K562 (cell line): Measurements from ENCODE around the gene LLCFC1. TPM values are rescaled to one million over a fixed set of nuclear protein-coding genes. Genes with fewer than 3 reads are reported as not detected.

Experiments used
- ATAC-seq: fragments of 200-7000 bp; cut with Tn5 transposase; 3 replicates; pipeline ENCODE4 v1.9.1; 2020; ENCODE audit warnings: moderate library complexity
- BruUV-seq: library from RNA; stranded (reverse); fragments of 400-500 nt; replicated peaks from 2 replicates; lab custom pipeline; 2021; lab: Mats Ljungman, UMichigan
- CTCF ChIA-PET: fragments of 300-600 bp; formaldehyde crosslinking; extraction: SDS; loops from one replicate; lab custom pipeline; 2021; ENCODE audit warnings: low intra/inter-chr PET ratio; lab: Yijun Ruan, JAX
- POLR2A ChIA-PET: fragments of 300-600, 350-650 bp; sonication (Branson Sonifier 250); formaldehyde crosslinking; extraction: SDS; loops from one replicate; lab custom pipeline; 2021; ENCODE audit warnings: antibody characterized with exemption, inconsistent platforms; lab: Yijun Ruan, JAX
- DNase-seq, 4 experiments: peaks; one replicate each; pipeline versions ENCODE4 v3.0.0 to v3.0.0-alpha.2; 2011 to 2018; ENCODE audit warnings: low spot score in 3 of 4, mixed read lengths in 3 of 4; ENCODE audit errors: extremely low read depth in 1 of 4
- FAIRE-seq: peaks from 2 replicates; lab custom pipeline; 2011; peaks lifted over from hg19 to GRCh38; lab: Jason Lieb, UNC
- H2AFZ ChIP-seq: 2 replicates; pipeline ENCODE4 v1.6.0; 2011; ENCODE audit warnings: low read depth, low read length, control low read depth, inconsistent platforms
- H3K27ac ChIP-seq: fragments of 200-600 bp; 3 replicates; pipeline ENCODE4 v1.8.0; 2011; ENCODE audit warnings: low read depth, mild to moderate bottlenecking, control low read depth, inconsistent platforms, low read length, moderate library complexity, mixed read lengths; ENCODE audit errors: extremely low read depth
- H3K27me3 ChIP-seq, 2 experiments: fragments of 300-600 bp in 1 of 2; 2 replicates in 1 of 2; 3 replicates in 1 of 2; pipeline versions ENCODE4 v1.6.0 to v1.8.0; 2011; ENCODE audit warnings: inconsistent platforms in 2 of 2, low read length in 2 of 2, mild to moderate bottlenecking in 1 of 2, mixed read lengths in 1 of 2, moderate library complexity in 1 of 2; ENCODE audit not compliant: control insufficient read depth in 2 of 2, insufficient read depth in 2 of 2
- H3K36me3 ChIP-seq: fragments of 300-600 bp; 3 replicates; pipeline ENCODE4 v1.8.0; 2011; ENCODE audit warnings: mild to moderate bottlenecking, low read length, inconsistent platforms; ENCODE audit not compliant: control insufficient read depth, insufficient read depth
- H3K4me1 ChIP-seq, 2 experiments: fragments of 200-600 bp in 1 of 2; replicated peaks in 1 of 2; 2 replicates in 1 of 2; 3 replicates in 1 of 2; pipeline versions ENCODE4 v1.5.1 to v1.8.0; 2011; ENCODE audit warnings: inconsistent platforms in 2 of 2, low read length in 2 of 2, mild to moderate bottlenecking in 1 of 2, mixed read lengths in 1 of 2, moderate library complexity in 1 of 2; ENCODE audit not compliant: control insufficient read depth in 2 of 2, insufficient read depth in 2 of 2
- H3K4me2 ChIP-seq: 2 replicates; pipeline ENCODE4 v1.6.1; 2011; ENCODE audit warnings: low read length, control low read depth, inconsistent platforms, mixed read lengths; ENCODE audit not compliant: insufficient read depth
- H3K4me3 ChIP-seq: fragments of 200-600 bp; sonication (generic), shearing (Covaris generic); 2 replicates; pipeline ENCODE4 v1.5.1; 2016; ENCODE audit warnings: control low read depth, inconsistent platforms
- H3K79me2 ChIP-seq: fragments of 200-600 bp; 3 replicates; pipeline ENCODE4 v1.8.0; 2011; ENCODE audit warnings: low read length, inconsistent platforms; ENCODE audit not compliant: control insufficient read depth, insufficient read depth
- H3K9ac ChIP-seq, 2 experiments: 2 replicates each; pipeline versions ENCODE4 v1.6.0 to v1.6.1; 2011; ENCODE audit warnings: low read depth in 2 of 2, low read length in 2 of 2, control low read depth in 1 of 2, inconsistent platforms in 1 of 2, mild to moderate bottlenecking in 1 of 2, mixed read lengths in 1 of 2; ENCODE audit not compliant: insufficient read depth in 1 of 2
- H3K9me1 ChIP-seq: one replicate; pipeline ENCODE4 v1.6.0; 2011; ENCODE audit warnings: inconsistent platforms, mild to moderate bottlenecking, low read length, moderate library complexity; ENCODE audit not compliant: control insufficient read depth, insufficient read depth
- H3K9me3 ChIP-seq: replicated peaks from 2 replicates; pipeline ENCODE4 v1.5.1; 2011; ENCODE audit warnings: low read depth, low read length, inconsistent platforms; ENCODE audit not compliant: control insufficient read depth, insufficient read depth
- H4K20me1 ChIP-seq: replicated peaks from 2 replicates; pipeline ENCODE4 v1.6.1; 2011; ENCODE audit warnings: low read length, inconsistent platforms, mixed read lengths; ENCODE audit not compliant: control insufficient read depth, insufficient read depth
- HCFC1 ChIP-seq: IDR thresholded peaks from 2 replicates; pipeline ENCODE4 v1.6.1; 2012; ENCODE audit warnings: low read depth, low read length, improper control_type of control experiment
- NFE2L1 ChIP-seq: fragments of 450-650 bp; IDR thresholded peaks from 2 replicates; pipeline ENCODE4 v1.6.1; 2016; ENCODE audit warnings: missing genetic modification characterization, low read depth, mild to moderate bottlenecking, missing compliant biosample characterization, moderate library complexity, borderline replicate concordance
- RAD51 ChIP-seq: fragments of 450-650 bp; IDR thresholded peaks from 2 replicates; pipeline ENCODE4 v1.7.1; 2016; ENCODE audit warnings: low read depth, mild to moderate bottlenecking, borderline replicate concordance
- ZNF134 ChIP-seq: fragments of 250-450 bp; sonication (Bioruptor Pico); conservative IDR thresholded peaks from 2 replicates; pipeline ENCODE4 v1.4.0; 2020
- ZNF165 ChIP-seq: fragments of 250-450 bp; sonication (Bioruptor Pico); IDR thresholded peaks from 2 replicates; pipeline ENCODE4 v1.4.0; 2020; ENCODE audit warnings: borderline replicate concordance
- WGBS: fragments of 100-300 bp; shearing (Covaris generic); methylation state at CpG from one replicate; pipeline ENCODE4 v1.1.6; 2016; ENCODE audit warnings: low coverage, mixed read lengths; ENCODE audit not compliant: insufficient coverage; ENCODE audit errors: missing lambda C conversion rate; 5-methylcytosine and 5-hydroxymethylcytosine counted together
- in situ Hi-C: fragments of 300-500 bp; cut with MboI; formaldehyde crosslinking; loops from 4 replicates; pipeline ENCODE4 v1.15.0; 2018; ENCODE audit warnings: inconsistent platforms, mixed read lengths
- intact Hi-C: fragments of 100-400 bp; cut with micrococcal nuclease; formaldehyde crosslinking; loops from 2 replicates; pipeline ENCODE4 v1.14.2; 2022
- polyA plus RNA-seq, 8 experiments: library from polyadenylated mRNA; depleted of rRNA in 4 of 8; stranded (reverse) in 5 of 8; unstranded in 3 of 8; fragments of >200 nt; fragmentation: Nextera tagmentation in 2 of 8; fragmentation: Illumina TruSeq in 1 of 8; extraction: Ambion mirVana in 2 of 8; extraction: Trizol in 1 of 8; gene quantifications; 2 replicates each; pipeline versions ENCODE4 v1.2.1 to v1.2.3, GENCODE V29; 2011 to 2014; ENCODE audit warnings: inconsistent platforms in 1 of 8, missing spikeins in 1 of 8
- total RNA-seq, 7 experiments: library from RNA; depleted of rRNA in 6 of 7; stranded (reverse); fragments of >200 nt in 6 of 7; fragmentation: Illumina TruSeq in 2 of 7; extraction: Trizol in 2 of 7; gene quantifications; 2 replicates each; pipeline versions ENCODE4 v1.2.1 to v1.2.3, GENCODE V29; 2011 to 2021; ENCODE audit warnings: low replicate concordance in 1 of 7

LLCFC1 gene
- total and polyA plus RNA-seq, 9 of the 15 experiments (the other 6 are each of a cell fraction or from before 2014, with no cell fraction given) = not detected

- intact Hi-C loops = no loop called here
- Histone ChIP-seq H2AFZ (no peak overlapping the region), H4K20me1 (peaks cover 10% of the 10 kb centered on the region; the same call in 1 of the 2 replicates), H3K4me1 (no peaks in the 10 kb centered on the region), H3K27ac (no peak overlapping the region), H3K4me2 (no peak overlapping the region), H3K79me2 (no peaks in the 10 kb centered on the region), H3K9me3 (no peaks in the 10 kb centered on the region), H3K4me3 (no peak overlapping the region), H3K36me3 (no peaks in the 10 kb centered on the region), H3K27me3 (peaks cover 18 to 47% of the 10 kb centered on the region in 2 experiments), H3K9ac (no peak overlapping the region), H3K9me1 (peaks cover 2% of the 10 kb centered on the region)
- in situ Hi-C loops = no loop called here
- ChIA-PET POLR2A (interaction anchor here (0.9 to 1.3 kb wide), 2 partner anchors 16 to 42 kb away, joined by 3 read pairs; no protein-coding TSS in a partner anchor), CTCF (no interaction called here)
- FAIRE-seq (no peak), DNase-seq (no peak), ATAC-seq (peak; percentile 30; the same call in 1 of the 3 replicates)
- WGBS = 2% methylated on average over 7 of the region's 7 CpGs
- TF ChIP-seq ZNF165 (CRISPR knock-in tag) = no peak
- no peak for TF ChIP-seq HCFC1
- TF ChIP-seq ZNF134 = no peak
- TF ChIP-seq NFE2L1 (tag) = no peak
- no peak for TF ChIP-seq RAD51
- BruUV-seq = no TSS peak
Observed at GRCh38 chr7:142897691-142898090, 41.6 kb upstream of the LLCFC1 start.
